ENCODE data around the gene RNF152. TPM values are rescaled to one million over a fixed set of nuclear protein-coding genes. Genes with fewer than 3 reads are reported as not detected.
"Not testable (repeated sequence)": the region's sequence is repeated elsewhere in the genome, so short reads cannot be mapped to it uniquely, and the experiment has no call there.

The RNF152 gene
- total RNA-seq, 1 experiment from 2014 or later: 2.4 TPM

- Histone ChIP-seq H3K9me3 (no peaks in the 10 kb centered on the region), H3K36me3 (ENCODE audit: control insufficient read depth, insufficient read depth, low read length) (no peaks in the 10 kb centered on the region), H3K4me3 (ENCODE audit: low read depth, low read length) (no peak overlapping the region), H3K4me1 (no peaks in the 10 kb centered on the region), H3K27me3 (replicated peaks; ENCODE audit: control insufficient read depth, insufficient read depth, low read length) (no peaks in the 10 kb centered on the region)
- Mint-ChIP-seq H3K27me3 (ENCODE audit: insufficient read depth, unreplicated experiment) (no peaks in the 10 kb centered on the region), H3K4me3 (ENCODE audit: unreplicated experiment) (no peak overlapping the region), H3K4me1 (ENCODE audit: low read depth, unreplicated experiment) (no peaks in the 10 kb centered on the region), H3K27ac (ENCODE audit: unreplicated experiment) (no peak overlapping the region), H3K9me3 (ENCODE audit: unreplicated experiment) (no peaks in the 10 kb centered on the region), H3K36me3 (ENCODE audit: insufficient read depth, unreplicated experiment) (no peaks in the 10 kb centered on the region)
- DNase-seq: no peak
- BruUV-seq (replicated peaks): no TSS peak
- ChIA-PET POLR2A (no interaction called here), CTCF (no interaction called here)
- TF ChIP-seq CTCF (IDR thresholded peaks at IDR 0.05; ENCODE audit: insufficient read depth in 1 of 2, low read depth in 1 of 2, low read length in 1 of 2, severe bottlenecking in 1 of 2, unreplicated experiment in 1 of 2): no peak
- intact Hi-C loops (cut with micrococcal nuclease; ENCODE audit: unreplicated experiment): no loop called here
Observed at GRCh38 chr18:61782545-61782944, 110.3 kb downstream of the RNF152 start.

GRCh38 chr18:61776201-61776600 is 116.6 kb downstream of the RNF152 start:
- POLR2A ChIA-PET; H3K4me3 ChIP-seq (ENCODE audit: low read depth, low read length): not testable (repeated sequence)

GRCh38 chr18:61774846-61775245 is 118.0 kb downstream of the RNF152 start:
- Histone ChIP-seq H3K27me3 (replicated peaks; ENCODE audit: control insufficient read depth, insufficient read depth, low read length) (no peaks in the 10 kb centered on the region), H3K36me3 (ENCODE audit: control insufficient read depth, insufficient read depth, low read length) (no peaks in the 10 kb centered on the region), H3K4me1 (no peaks in the 10 kb centered on the region), H3K4me3 (ENCODE audit: low read depth, low read length) (no peak overlapping the region), H3K9me3 (no peaks in the 10 kb centered on the region)
- Mint-ChIP-seq H3K4me1 (ENCODE audit: low read depth, unreplicated experiment) (no peaks in the 10 kb centered on the region), H3K27ac (ENCODE audit: unreplicated experiment) (no peak overlapping the region), H3K27me3 (ENCODE audit: insufficient read depth, unreplicated experiment) (no peaks in the 10 kb centered on the region), H3K9me3 (ENCODE audit: unreplicated experiment) (no peaks in the 10 kb centered on the region), H3K36me3 (ENCODE audit: insufficient read depth, unreplicated experiment) (no peaks in the 10 kb centered on the region), H3K4me3 (ENCODE audit: unreplicated experiment) (no peak overlapping the region)
- CTCF ChIA-PET: no interaction called here
- intact Hi-C loops (cut with micrococcal nuclease; ENCODE audit: unreplicated experiment): no loop called here
- no peak for DNase-seq
- no peak for TF ChIP-seq CTCF (IDR thresholded peaks at IDR 0.05; ENCODE audit: insufficient read depth in 1 of 2, low read depth in 1 of 2, low read length in 1 of 2, severe bottlenecking in 1 of 2, unreplicated experiment in 1 of 2)
- BruUV-seq (replicated peaks): no TSS peak
- POLR2A ChIA-PET: no interaction called here

More at GRCh38 chr18:61776201-61776600, 116.6 kb downstream of the RNF152 start:
- CTCF ChIA-PET; H3K4me1 ChIP-seq; intact Hi-C loops (cut with micrococcal nuclease; ENCODE audit: unreplicated experiment); H3K27ac Mint-ChIP-seq (ENCODE audit: unreplicated experiment); H3K4me1 Mint-ChIP-seq (ENCODE audit: low read depth, unreplicated experiment); DNase-seq; H3K36me3 ChIP-seq (ENCODE audit: control insufficient read depth, insufficient read depth, low read length); H3K36me3 Mint-ChIP-seq (ENCODE audit: insufficient read depth, unreplicated experiment); H3K27me3 Mint-ChIP-seq (ENCODE audit: insufficient read depth, unreplicated experiment); H3K27me3 ChIP-seq (replicated peaks; ENCODE audit: control insufficient read depth, insufficient read depth, low read length); H3K9me3 ChIP-seq; H3K4me3 Mint-ChIP-seq (ENCODE audit: unreplicated experiment); BruUV-seq (replicated peaks); H3K9me3 Mint-ChIP-seq (ENCODE audit: unreplicated experiment): not testable (repeated sequence)

- Mint-ChIP-seq H3K27ac (ENCODE audit: unreplicated experiment) (no peak overlapping the region), H3K4me3 (ENCODE audit: unreplicated experiment) (no peak overlapping the region), H3K4me1 (ENCODE audit: low read depth, unreplicated experiment) (no peaks in the 10 kb centered on the region), H3K9me3 (ENCODE audit: unreplicated experiment) (no peaks in the 10 kb centered on the region), H3K36me3 (ENCODE audit: insufficient read depth, unreplicated experiment) (no peaks in the 10 kb centered on the region), H3K27me3 (ENCODE audit: insufficient read depth, unreplicated experiment) (no peaks in the 10 kb centered on the region)
- POLR2A ChIA-PET: no interaction called here
- TF ChIP-seq CTCF (IDR thresholded peaks at IDR 0.05; ENCODE audit: insufficient read depth in 1 of 2, low read depth in 1 of 2, low read length in 1 of 2, severe bottlenecking in 1 of 2, unreplicated experiment in 1 of 2): no peak
- Histone ChIP-seq H3K4me3 (ENCODE audit: low read depth, low read length) (no peak overlapping the region), H3K27me3 (replicated peaks; ENCODE audit: control insufficient read depth, insufficient read depth, low read length) (no peaks in the 10 kb centered on the region), H3K4me1 (no peaks in the 10 kb centered on the region), H3K36me3 (ENCODE audit: control insufficient read depth, insufficient read depth, low read length) (no peaks in the 10 kb centered on the region), H3K9me3 (no peaks in the 10 kb centered on the region)
- CTCF ChIA-PET: no interaction called here
- intact Hi-C loops (cut with micrococcal nuclease; ENCODE audit: unreplicated experiment): no loop called here
- no TSS peak for BruUV-seq (replicated peaks)
- no peak for DNase-seq
Observed at GRCh38 chr18:61772293-61772848, 120.4 kb downstream of the RNF152 start.
